ENCODE results near the gene KCNQ1.

Gene KCNQ1

GRCh38 chr11:2689651-2690575 is 245.1 kb downstream of the KCNQ1 start:
- TF ChIP-seq SPI1 (IDR thresholded peaks at IDR 0.05; ENCODE audit: low read depth, low read length) (no peak), TAF1 (IDR thresholded peaks at IDR 0.05; ENCODE audit: low read depth, low read length) (no peak), PAX5 (IDR thresholded peaks at IDR 0.05; ENCODE audit: insufficient read depth, low read length, severe bottlenecking) (no peak), POLR2A (IDR thresholded peaks at IDR 0.05; ENCODE audit: low read depth, low read length) (no peak), POLR2AphosphoS5 (IDR thresholded peaks at IDR 0.05; ENCODE audit: low read depth, low read length) (no peak), POU2F2 (IDR thresholded peaks at IDR 0.05; ENCODE audit: low read depth, low read length) (no peak)
- FAIRE-seq (no peak), DNase-seq (ENCODE audit: insufficient read length, low spot score) (no peak)

- no peak for DNase-seq (ENCODE audit: insufficient read length, low spot score)
- TF ChIP-seq TAF1 (IDR thresholded peaks at IDR 0.05; ENCODE audit: low read depth, low read length) (no peak), POLR2AphosphoS5 (IDR thresholded peaks at IDR 0.05; ENCODE audit: low read depth, low read length) (no peak), POLR2A (IDR thresholded peaks at IDR 0.05; ENCODE audit: low read depth, low read length) (no peak), PAX5 (IDR thresholded peaks at IDR 0.05; ENCODE audit: insufficient read depth, low read length, severe bottlenecking) (no peak), SPI1 (IDR thresholded peaks at IDR 0.05; ENCODE audit: low read depth, low read length) (no peak), POU2F2 (IDR thresholded peaks at IDR 0.05; ENCODE audit: low read depth, low read length) (no peak)
- no peak for FAIRE-seq
Measured at GRCh38 chr11:2690596-2691354, 246.0 kb downstream of the KCNQ1 start.

GRCh38 chr11:2691355-2691761 is 246.6 kb downstream of the KCNQ1 start:
- DNase-seq (ENCODE audit: insufficient read length, low spot score) (no peak), FAIRE-seq (no peak)
- TF ChIP-seq POLR2A (IDR thresholded peaks at IDR 0.05; ENCODE audit: low read depth, low read length): no peak
- no peak for TF ChIP-seq TAF1 (IDR thresholded peaks at IDR 0.05; ENCODE audit: low read depth, low read length)
- no peak for TF ChIP-seq SPI1 (IDR thresholded peaks at IDR 0.05; ENCODE audit: low read depth, low read length)

- no peak for DNase-seq (ENCODE audit: insufficient read length, low spot score)
- TF ChIP-seq SPI1 (IDR thresholded peaks at IDR 0.05; ENCODE audit: low read depth, low read length): no peak
- TF ChIP-seq POU2F2 (IDR thresholded peaks at IDR 0.05; ENCODE audit: low read depth, low read length): no peak
- TF ChIP-seq POLR2A (IDR thresholded peaks at IDR 0.05; ENCODE audit: low read depth, low read length): no peak
- TF ChIP-seq TAF1 (IDR thresholded peaks at IDR 0.05; ENCODE audit: low read depth, low read length): no peak
- no peak for TF ChIP-seq PAX5 (IDR thresholded peaks at IDR 0.05; ENCODE audit: insufficient read depth, low read length, severe bottlenecking)
- no peak for TF ChIP-seq POLR2AphosphoS5 (IDR thresholded peaks at IDR 0.05; ENCODE audit: low read depth, low read length)
- no peak for FAIRE-seq
Measured at GRCh38 chr11:2691991-2692875, 247.4 kb downstream of the KCNQ1 start.

GRCh38 chr11:2693271-2694261 is 248.8 kb downstream of the KCNQ1 start:
- FAIRE-seq: no peak
- TF ChIP-seq SPI1 (IDR thresholded peaks at IDR 0.05; ENCODE audit: low read depth, low read length): no peak
- no peak for TF ChIP-seq POU2F2 (IDR thresholded peaks at IDR 0.05; ENCODE audit: low read depth, low read length)
- TF ChIP-seq POLR2AphosphoS5 (IDR thresholded peaks at IDR 0.05; ENCODE audit: low read depth, low read length): no peak
- no peak for TF ChIP-seq POLR2A (IDR thresholded peaks at IDR 0.05; ENCODE audit: low read depth, low read length)
- no peak for TF ChIP-seq PAX5 (IDR thresholded peaks at IDR 0.05; ENCODE audit: insufficient read depth, low read length, severe bottlenecking)
- TF ChIP-seq TAF1 (IDR thresholded peaks at IDR 0.05; ENCODE audit: low read depth, low read length): no peak
- DNase-seq (ENCODE audit: insufficient read length, low spot score): no peak

- FAIRE-seq (peak; percentile 41), DNase-seq (ENCODE audit: insufficient read length, low spot score) (no peak)
Measured at GRCh38 chr11:2694495-2694894, 249.7 kb downstream of the KCNQ1 start.

GRCh38 chr11:2694995-2695939 is 250.5 kb downstream of the KCNQ1 start:
- DNase-seq (ENCODE audit: insufficient read length, low spot score) (no peak), FAIRE-seq (no peak)

More at GRCh38 chr11:2694495-2694894, 249.7 kb downstream of the KCNQ1 start:
- TF ChIP-seq TAF1 (IDR thresholded peaks at IDR 0.05; ENCODE audit: low read depth, low read length): no peak
- TF ChIP-seq SPI1 (IDR thresholded peaks at IDR 0.05; ENCODE audit: low read depth, low read length): no peak

More at GRCh38 chr11:2694995-2695939, 250.5 kb downstream of the KCNQ1 start:
- no peak for TF ChIP-seq SPI1 (IDR thresholded peaks at IDR 0.05; ENCODE audit: low read depth, low read length)
- TF ChIP-seq POLR2AphosphoS5 (IDR thresholded peaks at IDR 0.05; ENCODE audit: low read depth, low read length): no peak
- TF ChIP-seq TAF1 (IDR thresholded peaks at IDR 0.05; ENCODE audit: low read depth, low read length): no peak
- TF ChIP-seq PAX5 (IDR thresholded peaks at IDR 0.05; ENCODE audit: insufficient read depth, low read length, severe bottlenecking): no peak
- TF ChIP-seq POLR2A (IDR thresholded peaks at IDR 0.05; ENCODE audit: low read depth, low read length): no peak
- TF ChIP-seq POU2F2 (IDR thresholded peaks at IDR 0.05; ENCODE audit: low read depth, low read length): no peak

All from GM12891 (cell line).